Effector memory CD4-positive, alpha-beta T cell (primary cell): ENCODE results near the gene KCNAB3.

Source experiments
- DNase-seq, 3 donors: peaks; one replicate each; pipeline ENCODE4 v3.0.0-alpha.2; 2020
- H3K27ac ChIP-seq: 2 replicates; pipeline ENCODE4 v1.7.0; 2013; ENCODE audit warnings: mild to moderate bottlenecking, low read length, moderate library complexity; ENCODE audit not compliant: insufficient read depth, poor library complexity, severe bottlenecking
- H3K27me3 ChIP-seq: replicated peaks from 2 replicates; pipeline ENCODE4 v1.7.0; 2013; ENCODE audit warnings: mild to moderate bottlenecking, low read length; ENCODE audit not compliant: insufficient read depth, control insufficient read depth, poor library complexity, severe bottlenecking
- H3K36me3 ChIP-seq: 2 replicates; pipeline ENCODE4 v1.7.0; 2013; ENCODE audit warnings: mild to moderate bottlenecking, low read length, moderate library complexity; ENCODE audit not compliant: control insufficient read depth, insufficient read depth
- H3K4me1 ChIP-seq: 2 replicates; pipeline ENCODE4 v1.7.0; 2013; ENCODE audit warnings: low read length, mild to moderate bottlenecking; ENCODE audit not compliant: control insufficient read depth, insufficient read depth, poor library complexity, severe bottlenecking
- H3K4me3 ChIP-seq: 2 replicates; pipeline ENCODE4 v1.7.0; 2013; ENCODE audit warnings: low read length, low read depth, mild to moderate bottlenecking; ENCODE audit not compliant: insufficient read depth, poor library complexity, severe bottlenecking
- H3K9me3 ChIP-seq: 2 replicates; pipeline ENCODE4 v1.7.0; 2013; ENCODE audit warnings: mild to moderate bottlenecking, low read length, moderate library complexity; ENCODE audit not compliant: control insufficient read depth

KCNAB3 gene

DNA sequence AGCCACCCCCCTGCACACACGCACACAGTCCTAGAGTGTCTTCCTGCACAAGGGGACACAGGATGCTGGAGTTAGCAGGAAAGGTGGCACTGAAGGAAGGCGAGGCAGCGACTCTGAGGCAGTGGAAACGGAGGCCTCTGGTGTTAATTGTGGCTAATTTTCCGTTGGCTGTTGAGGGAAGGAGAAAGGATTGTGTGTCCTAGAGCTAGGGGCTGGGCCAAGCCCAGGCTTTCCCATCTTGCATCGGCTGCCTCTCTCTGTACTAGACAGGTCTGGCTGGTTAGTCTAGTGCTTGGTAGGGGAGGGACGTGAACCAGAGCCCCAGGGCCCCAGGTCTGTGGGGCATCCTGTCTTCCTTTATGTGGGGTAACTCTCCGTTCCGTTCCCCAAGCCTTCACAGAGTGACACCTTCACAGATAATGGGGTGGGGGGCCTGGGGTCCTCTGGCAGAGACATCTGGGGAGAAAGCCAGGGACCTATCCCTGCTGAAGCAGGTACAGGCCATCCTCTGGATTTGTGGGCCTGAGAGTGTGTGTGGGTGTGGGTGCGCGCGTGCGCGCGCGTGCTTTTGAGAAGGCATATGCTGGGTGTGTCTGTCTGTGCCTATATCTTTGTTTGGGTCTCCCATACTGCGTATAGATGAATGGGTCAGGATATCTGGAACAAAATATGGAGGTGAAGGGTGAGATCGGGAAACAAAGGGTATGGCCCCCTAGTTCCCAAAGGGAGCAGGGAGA, 41.3 kb downstream of the KCNAB3 start, which contains the start of gene CHD3:
CHD3 (plus strand) TSS at position 606 of the 737 bp plus-strand sequence. CDS start 212 bp downstream, outside the sequence.
- Histone ChIP-seq H3K27ac (peak within 1 kb of the TSS; percentile 87), H3K27me3 (no peaks in the 10 kb centered on the region), H3K36me3 (peaks cover 16% of the 10 kb centered on the region), H3K9me3 (no peaks in the 10 kb centered on the region), H3K4me1 (peaks cover 20% of the 10 kb centered on the region), H3K4me3 (peak within 1 kb of the TSS; percentile 79)
- peak in 2 of 3 donors; percentile 16 to 17 for DNase-seq

DNA sequence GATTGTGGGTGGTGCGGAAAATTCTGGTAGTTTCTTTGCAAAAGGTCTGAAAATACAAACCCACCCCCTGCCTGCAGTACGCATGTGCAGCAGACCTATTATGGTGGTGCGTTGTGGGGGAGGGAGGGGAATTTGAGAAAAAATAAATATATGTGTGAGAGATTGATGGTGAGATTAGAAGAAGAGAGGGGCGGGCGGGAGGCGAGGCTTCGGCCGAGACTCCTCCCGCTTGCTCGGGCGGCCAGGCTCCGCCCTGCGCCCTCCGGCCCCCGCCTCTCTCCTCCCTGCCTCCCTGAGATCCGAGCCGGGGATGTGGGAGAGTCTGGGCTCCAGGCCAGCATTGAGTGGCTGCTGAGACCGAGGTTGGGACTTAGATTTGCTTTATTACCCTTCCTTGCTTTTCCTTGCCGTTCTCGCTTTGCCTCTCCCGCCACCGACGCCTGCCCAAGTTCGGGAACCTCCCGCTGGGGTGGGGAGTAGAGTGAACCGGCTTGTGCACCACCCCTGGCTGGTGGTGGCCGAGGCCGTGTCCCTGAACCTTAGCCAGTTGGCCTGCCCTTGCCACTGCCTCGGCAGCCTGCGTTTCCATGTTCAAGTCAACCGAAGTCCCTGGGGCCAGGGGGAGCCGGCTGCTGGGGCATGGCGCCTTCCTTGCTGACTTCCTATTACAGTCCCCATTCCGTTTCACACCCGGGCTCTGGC, 42.0 kb downstream of the KCNAB3 start:
- Histone ChIP-seq H3K4me1 (peaks cover 20% of the 10 kb centered on the region), H3K9me3 (no peaks in the 10 kb centered on the region), H3K36me3 (peaks cover 12% of the 10 kb centered on the region), H3K4me3 (peak overlapping the region; percentile 79), H3K27me3 (no peaks in the 10 kb centered on the region), H3K27ac (peak overlapping the region; percentile 87)
- peak; percentile 74 to 84 (median 84) for DNase-seq

- Histone ChIP-seq H3K36me3 (peaks cover 12% of the 10 kb centered on the region), H3K4me1 (peaks cover 20% of the 10 kb centered on the region), H3K27ac (peak overlapping the region; percentile 87), H3K27me3 (no peaks in the 10 kb centered on the region), H3K4me3 (peak overlapping the region; percentile 79), H3K9me3 (no peaks in the 10 kb centered on the region)
- no peak for DNase-seq
Measured at GRCh38 chr17:7887038-7887481, 42.6 kb downstream of the KCNAB3 start.

GRCh38 chr17:7886227-7887037, 43.2 kb downstream of the KCNAB3 start:
- H3K27ac ChIP-seq: peak overlapping the region; percentile 87
- peak; percentile 61 to 71 (median 66) for DNase-seq
- H3K27me3 ChIP-seq: no peaks in the 10 kb centered on the region
- peaks cover 20% of the 10 kb centered on the region for H3K4me1 ChIP-seq
- H3K9me3 ChIP-seq: no peaks in the 10 kb centered on the region
- H3K4me3 ChIP-seq: peak overlapping the region; percentile 79
- peaks cover 12% of the 10 kb centered on the region for H3K36me3 ChIP-seq

GRCh38 chr17:7885367-7886226, 44.1 kb downstream of the KCNAB3 start:
- DNase-seq: peak; percentile 11 to 27 (median 17)
- Histone ChIP-seq H3K4me3 (peak overlapping the region; percentile 79), H3K4me1 (peaks cover 20% of the 10 kb centered on the region), H3K36me3 (peaks cover 4% of the 10 kb centered on the region), H3K27ac (peak overlapping the region; percentile 87), H3K9me3 (no peaks in the 10 kb centered on the region), H3K27me3 (no peaks in the 10 kb centered on the region)

- Histone ChIP-seq H3K4me3 (no peak overlapping the region), H3K27me3 (no peaks in the 10 kb centered on the region), H3K36me3 (no peaks in the 10 kb centered on the region), H3K27ac (peak overlapping the region; percentile 87), H3K9me3 (no peaks in the 10 kb centered on the region), H3K4me1 (peaks cover 20% of the 10 kb centered on the region)
- peak; percentile 26 to 43 (median 27) for DNase-seq
Measured at GRCh38 chr17:7884581-7885366, 44.9 kb downstream of the KCNAB3 start.

- H3K27me3 ChIP-seq: no peaks in the 10 kb centered on the region
- H3K27ac ChIP-seq: peak overlapping the region; percentile 47
- H3K9me3 ChIP-seq: no peaks in the 10 kb centered on the region
- H3K4me3 ChIP-seq: peak overlapping the region; percentile 10
- no peaks in the 10 kb centered on the region for H3K36me3 ChIP-seq
- H3K4me1 ChIP-seq: peaks cover 14% of the 10 kb centered on the region
- DNase-seq: peak; percentile 18 to 30 (median 27)
Measured at GRCh38 chr17:7883781-7884386, 45.8 kb downstream of the KCNAB3 start.

GRCh38 chr17:7882629-7883028, 47.0 kb downstream of the KCNAB3 start:
- Histone ChIP-seq H3K4me3 (no peak overlapping the region), H3K27ac (no peak overlapping the region), H3K4me1 (peaks cover 10% of the 10 kb centered on the region), H3K9me3 (no peaks in the 10 kb centered on the region), H3K36me3 (no peaks in the 10 kb centered on the region), H3K27me3 (no peaks in the 10 kb centered on the region)
- no peak for DNase-seq
